NCI-H1092 treated with DMSO at 0.1 percent for 48 hours (cell line): ENCODE results near the gene PLEKHF1.
A peak's percentile ranks its signal among the peaks of the same experiment; 100 is the strongest.
"Not testable (repeated sequence)": the region's sequence is repeated elsewhere in the genome, so short reads cannot be mapped to it uniquely, and the experiment has no call there.

Experiments used
- DNase-seq: peaks from one replicate; lab custom pipeline; 2025; lab: John Stamatoyannopoulos, UW

Gene PLEKHF1

DNA sequence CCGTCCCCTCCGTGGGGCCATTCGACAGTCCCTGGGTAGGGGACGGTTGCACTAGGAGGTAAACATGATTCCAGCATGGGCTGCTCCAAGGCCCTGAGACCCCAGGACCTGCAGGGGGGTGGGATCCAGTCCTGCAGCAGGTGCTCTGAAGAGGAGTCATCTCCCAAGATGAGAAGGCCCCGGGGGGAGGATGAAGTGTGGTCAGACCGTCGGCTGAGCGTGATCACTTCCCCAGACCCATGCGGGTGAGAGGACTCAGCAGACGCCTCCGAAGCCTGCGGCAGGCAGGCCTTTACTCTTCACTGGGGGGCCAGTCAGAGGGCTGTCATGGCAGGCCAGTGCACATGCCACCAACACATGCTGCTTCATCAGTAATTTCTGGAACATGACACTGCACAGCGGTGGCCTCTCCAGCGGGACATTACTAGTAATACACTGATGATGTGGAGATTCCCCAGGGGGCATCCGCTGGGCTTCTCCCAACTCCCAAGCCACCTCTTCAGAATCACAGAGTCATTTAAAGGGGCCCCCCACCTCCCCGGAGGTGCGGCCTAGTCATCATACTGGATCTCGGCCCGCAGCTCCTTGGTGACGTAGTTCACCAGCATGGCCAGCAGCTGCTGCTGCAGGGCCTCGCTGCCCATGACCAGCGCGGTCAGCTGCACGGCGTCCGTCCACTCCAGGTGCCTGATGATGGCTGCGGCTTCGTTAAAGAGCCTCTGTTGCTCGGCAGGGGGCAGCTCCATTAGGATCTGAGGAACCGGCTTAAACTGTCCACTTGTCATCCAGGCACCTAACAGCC, 37.1 kb downstream of the PLEKHF1 start:
- DNase-seq: no peak

DNA sequence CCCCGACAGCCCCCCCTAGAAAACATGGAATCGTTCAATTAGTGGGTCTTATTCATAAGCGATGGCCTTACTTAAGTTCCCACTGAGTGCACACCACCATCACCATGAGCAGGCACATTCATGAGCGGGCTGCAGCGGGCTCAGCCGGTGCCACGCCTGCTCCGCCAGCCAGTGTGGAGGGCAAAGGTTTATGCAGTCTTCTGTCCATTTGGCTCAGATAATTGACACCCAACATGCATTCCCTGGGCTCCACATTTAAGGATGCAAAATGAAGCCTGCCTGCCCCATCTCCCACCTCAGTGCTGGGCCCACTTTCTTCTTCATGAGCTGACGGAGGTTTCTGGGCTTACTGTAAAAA, 37.7 kb downstream of the PLEKHF1 start:
- DNase-seq: no peak

DNA sequence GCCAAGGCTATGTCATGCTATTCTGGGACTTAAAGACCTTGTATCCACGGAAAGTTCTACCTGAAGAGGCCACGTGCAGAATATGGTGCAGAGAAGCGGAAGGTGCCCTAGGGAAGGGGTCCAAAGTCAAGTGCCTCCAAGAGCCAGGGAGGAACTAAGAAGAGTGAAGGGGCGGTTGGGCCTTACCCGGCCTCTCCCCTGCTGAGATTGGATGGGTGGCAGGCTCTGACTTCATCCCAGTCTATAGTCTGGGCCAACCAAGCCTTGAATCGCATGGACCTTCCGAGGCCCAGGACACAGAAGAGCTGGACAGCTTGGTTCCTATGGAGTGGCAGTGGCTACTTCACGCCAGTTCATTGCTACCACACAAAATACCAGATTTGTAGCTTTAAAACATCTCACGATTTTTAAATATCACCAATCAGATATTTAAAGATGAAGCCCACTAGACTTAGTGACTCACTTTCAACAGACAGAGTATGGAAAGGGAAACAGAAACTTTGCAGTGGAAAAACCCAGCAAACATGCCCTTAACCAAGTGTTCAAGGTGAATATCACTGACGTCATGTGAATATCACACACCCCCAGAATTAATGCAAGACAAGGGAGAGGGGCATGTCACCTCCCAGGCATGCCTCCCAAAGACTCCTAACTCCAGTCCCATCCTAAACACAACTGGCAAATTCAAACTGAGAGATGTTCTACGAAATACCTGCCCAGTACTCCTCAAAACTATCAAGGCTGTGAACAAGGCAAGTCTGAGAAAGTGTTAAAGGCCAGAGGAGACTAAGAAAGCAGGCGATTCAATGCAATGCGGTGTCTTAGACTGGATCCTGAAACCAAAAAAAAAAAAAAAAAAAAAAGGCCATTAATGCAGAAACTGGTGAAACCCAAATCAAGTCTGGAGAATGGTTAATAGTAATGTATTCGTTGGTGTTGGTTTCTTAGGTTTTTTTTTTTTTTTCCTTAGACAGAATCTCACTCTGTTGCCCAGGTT, 39.6 kb downstream of the PLEKHF1 start:
- no peak for DNase-seq

DNA sequence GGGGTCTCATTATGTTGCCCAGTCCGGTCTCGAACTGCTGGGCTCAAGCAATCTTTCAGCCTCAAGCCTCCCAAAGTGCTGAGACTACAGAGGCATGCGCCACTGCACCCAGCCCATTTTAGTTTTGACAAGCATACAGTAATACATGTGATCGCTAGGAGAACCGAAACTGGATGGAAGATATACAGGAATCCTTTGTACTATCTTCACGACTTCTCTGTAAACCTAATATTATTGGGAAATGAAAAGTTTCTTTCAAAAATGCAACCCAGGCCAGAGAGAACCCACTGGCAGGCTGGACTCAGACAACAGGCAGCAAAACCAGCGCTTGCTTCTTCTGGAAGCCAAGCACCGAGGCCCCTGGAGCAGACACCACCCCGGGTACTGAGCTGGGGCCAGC, 40.4 kb downstream of the PLEKHF1 start:
- no peak for DNase-seq

DNA sequence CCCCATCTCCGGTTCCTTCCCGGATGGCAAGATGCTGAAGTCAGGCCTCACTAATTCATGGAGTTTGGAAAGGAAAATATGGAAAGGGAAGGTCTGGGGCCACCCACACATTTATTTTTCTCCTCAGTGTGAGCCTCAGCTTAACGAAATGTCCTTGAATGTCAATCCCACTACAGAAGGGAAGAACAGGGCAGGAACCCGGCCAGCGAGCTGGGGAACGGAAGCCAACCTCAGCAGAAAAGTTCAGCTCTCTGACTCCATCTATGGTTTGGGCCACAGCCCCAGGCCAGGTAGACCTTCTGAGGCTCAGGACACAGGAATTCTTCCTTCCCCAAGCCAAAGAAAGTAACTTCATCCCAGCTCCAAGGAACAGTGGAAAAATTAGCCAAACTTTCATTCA, 41.4 kb downstream of the PLEKHF1 start:
- DNase-seq: no peak

DNA sequence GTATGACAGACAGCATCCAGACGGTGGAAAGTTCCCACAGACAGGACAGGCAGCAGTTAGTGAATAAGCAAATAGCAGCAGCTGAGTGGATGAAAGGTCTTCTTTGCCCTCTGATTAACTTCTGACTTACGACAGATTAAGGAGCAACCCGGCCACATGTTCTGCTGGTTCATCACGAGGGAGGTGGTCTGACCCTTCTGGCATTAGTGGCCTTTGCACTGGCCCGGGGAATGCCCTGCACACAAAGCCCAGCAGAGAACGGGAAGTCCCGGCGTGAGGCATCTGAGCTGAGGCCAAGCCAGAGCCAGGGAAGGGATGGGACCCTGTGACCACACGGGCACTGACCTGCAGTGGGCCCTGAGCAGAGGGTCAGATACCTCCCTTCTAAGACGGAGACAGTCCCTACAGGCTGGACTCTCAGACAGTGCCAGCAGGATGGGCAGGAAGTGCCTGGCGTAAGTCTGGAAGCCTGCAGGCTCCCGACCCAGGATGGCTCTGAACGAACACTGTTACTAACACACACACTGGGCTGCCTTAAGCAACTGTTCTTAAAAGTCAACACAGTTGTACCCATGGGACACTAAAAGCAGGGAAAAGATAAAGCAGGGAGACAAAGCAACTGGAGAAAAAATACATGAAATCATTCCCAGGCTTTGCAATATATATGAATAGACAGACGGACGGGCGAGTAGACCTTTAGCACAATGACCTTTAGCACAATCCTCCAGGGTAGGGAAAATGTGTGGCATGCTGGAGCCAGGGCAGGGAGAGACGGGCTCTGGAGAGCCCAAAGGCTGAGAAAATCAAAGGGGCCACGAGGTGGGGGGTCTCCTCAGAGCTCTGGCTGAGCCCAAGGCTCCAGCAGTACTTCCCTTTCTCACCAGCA, 43.5 kb downstream of the PLEKHF1 start:
- no peak for DNase-seq

DNA sequence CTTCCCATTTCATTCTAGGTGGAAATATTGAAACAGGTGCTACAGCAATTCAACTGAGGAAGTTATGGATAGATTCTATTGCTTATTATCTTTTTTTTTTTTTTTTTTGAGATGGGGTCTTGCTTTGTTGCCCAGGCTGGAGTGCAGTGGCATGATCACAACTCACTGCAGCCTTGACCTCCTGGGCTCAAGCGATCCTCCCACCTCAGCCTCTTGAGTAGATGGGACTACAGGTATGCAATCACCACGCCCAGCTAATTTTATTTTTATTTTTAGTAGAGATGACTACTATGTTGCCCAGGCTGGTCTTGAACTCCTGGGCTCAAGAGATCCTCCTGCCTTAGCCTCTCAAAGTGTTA, 44.2 kb downstream of the PLEKHF1 start:
- not testable (repeated sequence) for DNase-seq

DNA sequence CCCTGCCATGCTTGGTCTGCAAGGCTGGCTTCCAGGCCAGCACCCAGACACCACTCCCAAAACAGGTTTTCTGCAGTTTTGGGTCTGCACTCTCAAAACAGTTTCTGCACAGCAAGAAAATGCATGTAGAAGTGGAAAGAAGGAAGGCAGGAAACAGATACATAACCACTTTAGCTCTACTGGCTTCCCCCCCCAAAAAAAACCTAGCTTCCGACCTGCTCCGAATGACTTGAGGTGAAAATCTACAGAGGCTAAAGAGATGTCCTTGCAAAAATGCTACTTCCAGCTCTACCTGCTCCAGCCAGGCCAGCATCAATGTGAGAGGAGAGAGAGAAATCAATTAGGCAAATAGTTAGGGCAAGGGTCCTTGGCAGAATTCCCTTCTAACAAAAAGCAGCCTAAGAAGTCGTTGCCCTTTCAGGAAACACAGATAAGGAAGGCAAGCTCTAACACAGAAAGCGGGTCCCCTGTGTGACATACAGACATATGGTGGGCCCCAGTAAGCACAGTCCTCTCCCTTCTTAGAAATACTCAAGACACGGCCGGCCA, 46.4 kb downstream of the PLEKHF1 start:
- DNase-seq: no peak

DNA sequence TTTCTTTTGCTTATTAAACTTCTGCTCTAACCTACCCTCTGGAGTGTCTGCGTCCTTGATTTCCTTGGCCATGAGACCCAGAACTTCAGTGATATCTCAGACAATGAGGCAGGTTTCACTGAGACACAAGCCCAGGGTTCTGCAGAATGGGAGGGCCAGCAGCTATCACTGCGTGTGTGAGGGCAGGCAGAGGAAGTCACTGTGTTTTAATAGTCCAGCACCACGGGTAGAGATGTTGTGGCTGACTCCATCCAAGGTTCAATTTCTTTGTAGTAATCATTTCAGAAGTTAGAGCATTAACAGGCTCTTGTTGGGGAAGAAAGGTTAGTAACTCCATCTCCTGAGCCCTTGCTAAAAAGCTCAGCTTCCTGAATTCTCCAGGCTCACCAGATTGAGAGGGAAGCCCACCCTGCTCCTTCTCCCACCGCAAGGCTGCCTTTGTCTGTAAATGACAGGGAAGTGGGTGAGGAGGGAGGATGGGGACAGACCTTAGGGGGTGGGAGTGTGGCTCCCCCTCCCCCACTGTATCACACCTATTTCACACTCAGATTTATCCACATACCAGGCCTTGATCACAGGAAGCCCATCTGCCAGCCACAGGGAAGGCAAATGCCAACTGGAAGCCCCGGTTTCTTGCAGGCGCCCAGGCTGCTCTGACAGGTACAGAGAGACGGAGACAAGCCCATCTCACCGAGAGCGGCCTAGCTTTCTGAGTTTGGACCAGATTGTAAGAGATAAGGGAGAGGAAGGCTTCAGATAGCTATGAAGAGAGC, 47.7 kb downstream of the PLEKHF1 start:
- no peak for DNase-seq

DNA sequence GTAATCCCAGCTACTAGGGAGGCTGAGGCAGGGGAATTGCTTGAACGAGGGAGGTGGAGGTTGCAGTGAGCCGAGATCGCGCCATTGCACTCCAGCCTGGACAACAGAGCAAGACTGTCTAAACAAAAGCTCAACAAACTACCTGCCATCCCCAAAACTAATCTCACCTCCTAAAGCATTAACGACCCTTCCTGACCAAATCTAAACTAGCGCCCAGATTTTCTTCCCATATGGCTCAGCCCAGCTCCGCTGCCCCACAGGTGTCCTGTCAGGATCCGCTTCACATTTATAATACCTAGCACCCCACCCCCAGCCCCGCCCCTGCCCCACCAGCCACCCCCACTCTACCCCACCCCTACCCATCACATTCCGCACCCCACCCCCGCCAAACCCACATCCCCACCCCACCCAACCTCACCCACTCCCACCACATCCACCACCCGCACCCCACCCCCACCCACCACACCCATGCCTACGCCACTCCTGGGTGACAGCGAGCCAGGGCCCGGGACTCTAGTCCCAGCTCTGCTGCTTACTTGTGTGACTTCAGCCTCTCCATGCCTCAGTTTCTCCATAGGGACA, 49.2 kb downstream of the PLEKHF1 start:
- DNase-seq: no peak

DNA sequence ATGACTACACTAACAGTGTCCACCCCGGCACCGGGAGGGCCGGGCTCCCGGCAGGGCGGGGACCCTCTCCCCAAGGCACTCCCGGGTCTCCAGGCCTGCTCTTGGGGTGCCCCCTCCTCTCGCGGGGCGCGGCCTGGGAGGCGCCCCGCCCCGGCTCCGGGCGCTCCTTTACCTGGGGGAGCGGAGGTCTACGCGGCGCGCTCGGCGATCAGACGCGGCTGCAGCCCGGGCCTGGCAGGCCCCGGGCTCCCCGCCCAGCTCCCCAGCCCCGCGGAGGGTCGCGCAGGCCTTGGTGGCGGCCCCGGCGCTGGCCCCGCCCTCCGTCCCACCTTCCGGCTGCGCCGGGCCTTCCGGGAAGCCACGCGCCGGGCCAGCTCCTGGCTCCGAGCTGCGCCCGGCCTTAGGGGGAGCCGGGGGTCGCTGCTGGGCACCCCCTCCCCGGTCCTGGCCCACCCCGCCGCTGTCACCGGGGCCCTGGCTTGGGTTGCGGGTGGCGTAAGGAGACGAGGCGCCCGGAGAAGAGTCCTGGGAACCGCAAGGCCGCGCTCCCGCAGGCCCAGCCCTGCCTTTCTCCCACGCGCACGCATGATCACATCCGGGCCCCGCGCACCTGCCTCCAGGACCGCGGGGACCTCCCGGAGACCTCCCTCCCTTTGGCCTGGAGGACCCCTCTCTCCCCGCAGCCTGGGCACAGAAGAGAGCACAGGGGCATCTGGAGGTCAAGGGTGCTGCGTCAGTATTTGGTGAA, 49.9 kb downstream of the PLEKHF1 start, which contains the start of gene C19orf12:
Gene C19orf12 (minus strand): TSS at position 309 of the 748 bp plus-strand sequence. CDS start 6,848 bp downstream, outside the sequence.
- DNase-seq: peak; percentile 33

DNA sequence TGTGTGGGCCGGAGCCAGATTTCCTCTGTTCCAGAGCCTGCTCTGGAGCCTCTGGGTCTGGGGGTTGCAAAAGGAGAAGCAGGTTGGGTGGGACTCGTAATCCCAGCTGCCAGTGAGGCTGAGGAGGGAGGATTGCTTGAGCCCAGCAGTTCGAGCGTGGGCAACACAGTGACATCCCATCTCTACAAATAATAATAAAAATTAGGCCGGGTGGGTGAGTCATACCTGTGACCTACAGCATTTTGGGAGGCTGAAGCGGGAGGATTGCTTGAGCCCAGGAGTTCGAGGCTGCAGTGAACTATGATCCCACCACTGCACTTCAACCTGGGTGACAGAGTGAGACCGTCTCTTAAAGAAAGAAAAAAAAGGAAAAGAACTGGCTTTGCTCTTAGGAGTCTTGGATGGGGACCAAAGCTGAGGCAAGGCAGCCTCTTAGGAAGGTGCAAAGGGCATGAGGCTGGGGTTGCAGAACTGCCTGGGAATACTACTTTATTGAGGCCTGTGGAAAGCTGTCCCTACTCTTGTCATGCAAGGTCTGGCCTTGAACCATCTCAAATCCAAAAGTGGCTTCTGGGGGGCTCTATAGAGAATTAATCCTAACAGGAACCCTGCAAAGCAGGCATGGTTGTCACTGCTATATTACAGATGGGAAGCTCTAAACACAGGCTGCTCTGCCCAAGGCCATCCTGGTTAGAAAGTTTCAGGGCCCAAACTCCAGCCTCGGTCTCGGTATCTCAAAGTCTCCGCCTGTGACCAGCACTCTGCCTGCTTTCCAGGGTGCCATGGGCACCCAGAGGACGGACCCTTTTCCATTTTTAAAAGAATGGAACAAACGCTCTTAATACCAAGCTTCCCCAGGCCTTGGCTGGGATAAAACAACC, 50.7 kb downstream of the PLEKHF1 start:
- no peak for DNase-seq

DNA sequence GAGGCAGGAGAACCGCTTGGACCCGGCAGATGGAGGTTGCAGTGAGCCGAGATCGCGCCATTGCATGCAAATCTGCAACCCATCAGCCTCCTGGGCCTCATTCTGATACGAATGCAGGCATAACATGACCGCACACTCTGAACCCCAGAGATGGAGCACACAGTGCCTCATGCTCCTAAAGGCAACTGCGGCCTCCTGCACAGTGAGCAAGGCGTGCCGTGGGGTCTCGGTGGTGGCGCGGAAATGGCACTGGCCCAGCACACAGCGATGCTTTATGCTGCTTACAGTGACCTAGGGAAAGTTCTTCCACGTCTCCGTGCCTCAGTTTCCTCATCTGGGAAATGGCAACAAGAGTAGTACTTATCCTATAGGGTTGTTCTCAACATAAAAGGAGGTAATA, 51.8 kb downstream of the PLEKHF1 start:
- no peak for DNase-seq

DNA sequence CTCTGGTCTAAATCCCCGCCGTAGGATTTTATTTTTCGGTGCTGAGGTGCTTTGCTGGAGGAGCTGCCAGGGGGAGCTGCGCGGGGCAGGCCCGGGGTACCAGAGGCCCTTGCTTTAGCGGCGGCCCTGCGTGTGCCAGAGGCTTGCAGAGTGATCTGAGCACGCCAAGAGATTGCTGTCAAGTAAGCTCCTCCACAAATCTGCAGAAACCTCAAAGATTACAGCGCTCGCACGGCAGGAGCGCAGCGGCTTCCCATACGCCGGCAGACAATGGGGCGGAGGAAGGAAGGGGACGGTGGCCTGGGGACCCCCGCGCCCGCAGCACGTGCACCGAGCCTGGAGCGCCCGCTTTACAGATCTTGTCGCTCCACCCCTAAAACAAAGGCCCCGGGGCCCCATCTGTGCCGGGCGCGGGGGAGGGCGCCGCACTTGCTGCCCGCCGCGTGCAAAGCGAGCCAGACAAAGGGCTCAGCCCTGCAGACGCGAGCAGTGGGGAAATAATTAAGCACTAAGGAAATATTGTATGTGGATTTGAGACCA, 58.9 kb downstream of the PLEKHF1 start:
- DNase-seq: peak; percentile 35

DNA sequence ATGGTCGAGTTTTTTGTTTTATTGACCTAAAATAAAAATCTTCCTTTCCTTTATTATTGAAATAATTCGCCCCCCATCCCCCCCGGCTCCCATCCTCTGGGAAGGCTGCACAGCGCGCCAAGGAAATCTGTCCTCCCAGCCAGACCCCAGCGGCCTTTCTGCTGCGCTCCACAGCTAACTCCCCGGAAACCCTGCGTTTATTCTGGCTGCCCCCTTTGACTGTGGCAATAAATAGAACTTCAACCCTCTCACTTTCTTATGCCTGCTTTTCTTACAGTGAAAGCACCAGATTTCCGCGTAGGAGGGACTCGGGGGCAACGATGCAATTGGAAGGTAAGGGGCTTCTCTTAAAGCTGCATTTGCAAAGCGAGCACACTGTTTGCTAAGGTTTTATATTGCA, 59.5 kb downstream of the PLEKHF1 start:
- DNase-seq: peak; percentile 30
